Heart right ventricle (tissue), 16 donors: ENCODE results near the gene SGCA. TPM values are rescaled to one million over a fixed set of nuclear protein-coding genes. Genes with fewer than 3 reads are reported as not detected.
A peak's percentile ranks its signal among the peaks of the same experiment; 100 is the strongest.

Experiments
- ATAC-seq, 8 donors: fragments of 200-7000 bp; cut with Tn5 transposase; one replicate each; pipeline ENCODE4 v1.9.1; 2020; ENCODE audit warnings: mild to moderate bottlenecking in 8 of 8, moderate library complexity in 8 of 8, moderate number of reproducible peaks in 1 of 8
- DNase-seq, 2 donors: peaks; one replicate each; pipeline ENCODE4 v3.0.0-alpha.2; 2020
- H3K27ac ChIP-seq, 10 donors: fragments of 200-600 bp; sonication (generic) in 2 of 10; one replicate each; pipeline versions ENCODE4 v1.5.0 to v1.8.0; 2020 to 2022; ENCODE audit warnings: mild to moderate bottlenecking in 3 of 10
- H3K27me3 ChIP-seq, 7 donors: fragments of 200-600 bp; one replicate each; pipeline ENCODE4 v1.8.0; 2021 to 2022; ENCODE audit warnings: mild to moderate bottlenecking in 2 of 7
- H3K36me3 ChIP-seq, 9 donors: fragments of 200-600 bp; sonication (generic) in 1 of 9; one replicate each; pipeline versions ENCODE4 v1.5.0 to v1.8.0; 2020 to 2022; ENCODE audit warnings: mild to moderate bottlenecking in 2 of 9
- H3K4me1 ChIP-seq, 9 donors: fragments of 200-600 bp; sonication (generic) in 1 of 9; one replicate each; pipeline versions ENCODE4 v1.5.0 to v1.8.0; 2020 to 2022; ENCODE audit warnings: mild to moderate bottlenecking in 4 of 9
- H3K4me3 ChIP-seq, 10 donors: fragments of 200-600 bp; sonication (generic) in 2 of 10; one replicate each; pipeline versions ENCODE4 v1.5.0 to v1.8.0; 2020 to 2022; ENCODE audit warnings: mild to moderate bottlenecking in 7 of 10, moderate library complexity in 2 of 10
- H3K9me3 ChIP-seq, 11 donors: fragments of 200-600 bp in 10 of 11; sonication (generic) in 2 of 11; one replicate each; pipeline versions ENCODE4 v1.5.0 to v1.8.0; 2013 to 2022; ENCODE audit warnings: mild to moderate bottlenecking in 2 of 11, control low read depth in 1 of 11, moderate library complexity in 1 of 11
- CTCF ChIP-seq, 9 donors: fragments of 200-600 bp; sonication (generic) in 2 of 9; IDR thresholded peaks; one replicate each; pipeline versions ENCODE4 v1.5.0 to v1.8.0; 2021 to 2022; ENCODE audit warnings: antibody characterized with exemption in 9 of 9, mild to moderate bottlenecking in 5 of 9, moderate library complexity in 1 of 9
- WGBS, 2 donors: extraction: QIAGEN DNeasy Blood & Tissue Kit; methylation state at CpG; one replicate each; pipeline ENCODE4 v1.1.7; 2013; ENCODE audit warnings: inconsistent platforms in 1 of 2; 5-methylcytosine and 5-hydroxymethylcytosine counted together
- intact Hi-C, 10 donors: fragments of 100-400 bp; cut with DNase I; formaldehyde crosslinking; loops; one replicate each; pipeline versions ENCODE4 v1.11.1 to v1.14.2; 2022
- polyA plus RNA-seq, 2 donors: library from polyadenylated mRNA; stranded (reverse); fragments of 200-250 nt; gene quantifications; one replicate each; pipeline ENCODE4 v1.2.3, GENCODE V29; 2013
- total RNA-seq, 10 donors: library from RNA; stranded (reverse); fragmentation: NEBNext Ultra II Directional in 3 of 10; extraction: Animal tissue kit (Norgen Biotek cat#: 25700) in 3 of 10; gene quantifications; one replicate each; pipeline versions ENCODE4 v1.2.1 to v1.2.4, GENCODE V29; 2021 to 2023
- donor health status: Arrhythmogenic right ventricular cardiomyopathy.
- donor health status: ischemic (EF 13 %, LVEDD 7.1; RV severe dilation, severe dysfunction).
- donor health status: healthy with polysubstance abuse.
- donor health status: DM: no; HTN: yes; CAD: no.
- donor health status: DM: no; HTN: no; CAD: no.
- donor health status: ischemic (EF 25% LVEDD 6.9; RV normal size, moderate dysfunction).
- donor health status: ischemic (EF 25% LVEDD 5.7; RV mildly dilated, moderate dysfunction).
- donor health status: healthy.
- donor health status: DM: yes; HTN: yes; CAD: no.
- donor health status: Ischemic cardiomyopathy.
- donor health status: ischemic (EF 35%, LVEDD 5.7; RV mildly dilated, moderate dysfunction).
- donor health status: nonischemic (EF 11% LVEDD 7.7; RV severe dilation, severe dysfunction).
- donor health status: DM: yes; HTN: yes; CAD: no.
- donor health status: PGD.
- donor health status: ischemic (EF 29% LVEDD 5.4; RV normal size, mild dysfunction).
- donor health status: nonischemic (EF 23%, LVEDD 6.1; RV moderate dilation, normal function).

The SGCA gene
- total and polyA plus RNA-seq, 12 donors: 136 to 314 (median 158) TPM

DNA sequence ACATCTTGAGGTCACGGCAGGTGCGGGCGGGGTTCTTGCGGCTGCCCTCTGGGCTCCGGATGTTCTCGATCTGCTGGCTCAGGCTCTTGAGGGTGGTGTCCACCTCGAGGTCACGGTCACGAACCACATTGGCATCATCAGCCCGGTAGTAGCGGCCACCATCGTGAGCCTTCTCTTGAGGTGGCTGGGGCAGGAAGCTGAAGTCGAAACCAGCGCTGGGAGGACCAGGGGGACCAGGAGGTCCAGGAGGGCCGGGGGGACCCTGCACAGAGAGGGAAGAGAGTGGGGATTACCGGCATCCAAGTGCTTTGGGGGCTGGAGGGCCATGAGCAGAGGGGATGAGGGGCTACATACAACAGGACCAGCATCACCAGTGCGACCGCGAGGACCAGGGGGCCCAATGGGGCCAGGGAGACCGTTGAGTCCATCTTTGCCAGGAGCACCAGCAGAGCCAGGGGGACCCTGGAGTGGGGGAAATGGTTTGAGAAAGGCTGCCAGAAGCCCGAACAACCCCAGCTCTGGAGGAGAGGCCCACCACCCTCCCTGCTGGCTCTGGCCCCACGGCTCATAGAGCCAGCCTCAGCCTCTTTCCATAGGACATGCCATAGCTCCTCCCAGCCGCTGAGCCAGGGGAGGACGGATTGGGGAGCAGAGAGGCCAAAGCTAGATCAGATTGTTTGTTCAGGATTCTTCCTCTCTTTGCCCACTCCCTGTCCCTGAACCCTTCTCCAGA lies 21.0 kb downstream of the SGCA start:
- intact Hi-C loops: no loop called here
- Histone ChIP-seq H3K4me3 (no peak overlapping the region), H3K27me3 (no peaks in the 10 kb centered on the region), H3K9me3 (no peaks in the 10 kb centered on the region), H3K27ac (peak overlapping the region in 2 of 10 donors; percentile 15 to 31), H3K4me1 (peaks cover 0 to 19% (median 0%) of the 10 kb centered on the region in 9 donors), H3K36me3 (peaks cover 0 to 73% (median 33%) of the 10 kb centered on the region in 9 donors)
- no peak for TF ChIP-seq CTCF (IDR thresholded peaks at IDR 0.05)
- WGBS, 2 donors: 80 to 82% methylated on average over 24 of the region's 24 CpGs
- DNase-seq: no peak
- ATAC-seq: no peak

- intact Hi-C loops: no loop called here
- Histone ChIP-seq H3K27me3 (no peaks in the 10 kb centered on the region), H3K9me3 (no peaks in the 10 kb centered on the region), H3K4me1 (peaks cover 0 to 19% (median 0%) of the 10 kb centered on the region in 9 donors), H3K27ac (peak overlapping the region in 2 of 10 donors; percentile 15 to 31), H3K36me3 (peaks cover 0 to 78% (median 35%) of the 10 kb centered on the region in 9 donors), H3K4me3 (no peak overlapping the region)
- TF ChIP-seq CTCF (IDR thresholded peaks at IDR 0.05): no peak
- 70 to 81% methylated on average over 4 of the region's 4 CpGs for WGBS, 2 donors
- DNase-seq (no peak), ATAC-seq (no peak)
These were observed 21.6 kb downstream of the SGCA start for GRCh38 chr17:50187394-50187725.

DNA sequence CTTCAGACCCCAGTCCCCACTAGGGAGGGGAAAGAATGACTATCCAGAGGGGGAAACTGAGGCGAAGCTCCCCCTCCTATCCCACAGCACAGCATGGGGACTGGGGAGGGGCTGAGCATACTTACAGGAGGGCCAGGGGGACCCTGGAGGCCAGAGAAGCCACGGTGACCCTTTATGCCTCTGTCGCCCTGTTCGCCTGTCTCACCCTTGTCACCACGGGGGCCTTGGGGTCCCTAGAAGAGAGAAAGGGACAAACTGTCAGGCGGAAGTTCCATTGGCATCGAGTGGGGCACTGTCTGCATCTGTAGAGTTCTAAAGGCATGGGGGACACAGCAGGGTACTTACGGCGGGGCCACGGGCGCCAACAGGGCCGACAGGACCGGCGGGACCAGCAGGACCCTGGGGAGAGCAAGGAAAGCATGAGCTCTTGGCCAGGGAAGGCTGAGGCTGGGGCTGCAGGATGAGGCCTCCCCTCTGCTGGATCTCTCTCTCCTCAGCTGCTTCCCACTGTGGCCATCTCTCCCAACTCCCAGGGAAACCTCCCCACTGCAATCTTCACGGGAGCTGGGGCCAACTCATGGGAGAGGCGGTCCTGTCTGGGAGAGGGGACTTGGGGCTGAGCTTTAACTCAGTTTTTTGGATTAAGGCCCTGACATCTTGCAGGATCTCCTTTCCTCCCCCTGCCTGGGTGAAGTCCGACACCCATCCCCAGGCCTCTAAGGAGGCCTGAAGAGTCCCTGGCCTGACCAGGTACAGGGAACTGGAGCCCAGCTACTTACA lies 22.1 kb downstream of the SGCA start:
- H3K36me3 ChIP-seq: peaks cover 0 to 84% (median 38%) of the 10 kb centered on the region in 9 donors
- H3K4me1 ChIP-seq: peaks cover 0 to 19% (median 0%) of the 10 kb centered on the region in 9 donors
- TF ChIP-seq CTCF (IDR thresholded peaks at IDR 0.05): no peak
- DNase-seq: no peak
- H3K4me3 ChIP-seq: no peak overlapping the region
- peak overlapping the region in 2 of 10 donors; percentile 31 for H3K27ac ChIP-seq
- intact Hi-C loops: no loop called here
- ATAC-seq: no peak
- no peaks in the 10 kb centered on the region for H3K9me3 ChIP-seq
- no peaks in the 10 kb centered on the region for H3K27me3 ChIP-seq
- WGBS, 2 donors: 70 to 80% methylated on average over 17 of the region's 17 CpGs

GRCh38 chr17:50188531-50188920 lies 22.7 kb downstream of the SGCA start:
- Histone ChIP-seq H3K9me3 (no peaks in the 10 kb centered on the region), H3K27me3 (no peaks in the 10 kb centered on the region), H3K27ac (peak overlapping the region in 1 of 10 donors; percentile 31), H3K36me3 (peaks cover 0 to 90% (median 38%) of the 10 kb centered on the region in 9 donors), H3K4me3 (no peak overlapping the region), H3K4me1 (peaks cover 0 to 16% (median 0%) of the 10 kb centered on the region in 9 donors)
- intact Hi-C loops: no loop called here
- no peak for DNase-seq
- no peak for TF ChIP-seq CTCF (IDR thresholded peaks at IDR 0.05)
- no peak for ATAC-seq
- 70 to 75% methylated on average over 13 of the region's 13 CpGs for WGBS, 2 donors
